SH-SY5Y (cell line): ENCODE results near the gene ITPKC.

Experiments used
- GATA2 ChIP-seq: IDR thresholded peaks from 2 replicates; pipeline ENCODE4 v1.6.1; 2011; ENCODE audit warnings: mild to moderate bottlenecking, low read depth, low read length
- GATA3 ChIP-seq: IDR thresholded peaks from 2 replicates; pipeline ENCODE4 v1.6.1; 2011; ENCODE audit warnings: low read depth, mild to moderate bottlenecking, low read length, moderate library complexity

- no peak for TF ChIP-seq GATA2
- no peak for TF ChIP-seq GATA3
These were observed 13.7 kb upstream of the ITPKC start for GRCh38 chr19:40703029-40703755.
